ENCODE data around the gene TMEM156.

TMEM156 gene

DNA sequence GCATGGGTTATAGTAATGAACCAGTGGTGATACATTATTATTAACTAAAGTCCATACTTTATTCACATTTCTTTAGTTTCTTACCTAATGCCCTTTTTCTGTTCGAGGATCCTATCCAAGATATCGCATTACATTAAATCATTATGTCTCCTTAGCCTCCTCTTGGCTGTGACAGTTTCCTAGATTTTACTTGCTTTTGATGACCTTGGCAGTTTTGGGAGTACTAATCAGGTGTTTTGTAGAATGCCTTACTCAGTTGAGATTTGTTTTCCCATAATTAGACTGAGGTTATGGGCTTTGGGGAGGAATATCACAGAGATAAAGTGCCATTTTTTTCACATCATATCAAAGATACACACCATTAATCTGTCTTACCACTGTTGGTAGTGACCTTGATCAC is 34.8 kb upstream of the TMEM156 start:
- TF ChIP-seq ZBTB7A (IDR thresholded peaks at IDR 0.05; ENCODE audit: low read depth) (no peak), YY1 (IDR thresholded peaks at IDR 0.05; ENCODE audit: low read depth) (no peak)

DNA sequence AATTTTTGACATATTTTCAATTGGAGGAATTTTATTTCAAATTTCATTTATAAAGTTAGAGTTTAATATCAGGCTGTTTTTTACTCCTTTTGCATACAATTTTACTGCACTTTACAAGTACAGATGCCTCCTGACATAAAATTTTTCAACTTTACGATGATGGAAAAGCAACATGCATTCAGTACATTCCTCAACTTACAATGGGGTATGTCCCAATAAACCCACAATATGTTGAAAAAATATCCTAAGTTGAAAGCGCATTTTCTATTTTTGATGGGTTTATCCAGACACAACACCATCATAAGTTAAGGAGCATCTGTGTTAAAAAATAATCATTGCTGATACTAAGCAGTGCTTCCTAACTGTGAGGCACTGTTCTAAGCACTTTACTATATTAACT is 34.2 kb upstream of the TMEM156 start:
- TF ChIP-seq RAD21 (IDR thresholded peaks at IDR 0.05; ENCODE audit: low read depth): no peak

DNA sequence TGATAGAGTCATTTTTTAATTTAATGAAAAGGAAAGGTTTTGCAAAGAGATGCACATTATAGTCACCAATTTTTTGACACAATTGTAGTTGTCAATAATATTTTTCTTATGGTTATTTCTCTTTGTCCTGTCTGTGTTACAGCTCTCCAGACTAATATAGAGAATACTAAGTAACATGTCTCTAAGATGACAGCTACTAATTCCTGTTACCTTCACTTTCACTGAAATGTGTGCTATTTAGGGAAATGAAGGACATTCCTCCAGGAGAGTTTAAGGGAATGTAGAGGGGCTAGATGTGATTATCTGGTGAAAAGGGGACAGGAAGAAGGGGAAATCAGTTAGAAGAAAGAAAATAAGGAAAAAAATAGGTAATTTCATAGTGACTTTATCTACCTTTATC is 31.2 kb upstream of the TMEM156 start:
- TF ChIP-seq TCF12 (IDR thresholded peaks at IDR 0.05; ENCODE audit: low read depth): no peak
- no peak for TF ChIP-seq CREB1 (IDR thresholded peaks at IDR 0.05; ENCODE audit: low read depth)
- TF ChIP-seq TAF1 (IDR thresholded peaks at IDR 0.05; ENCODE audit: low read depth): no peak
- TF ChIP-seq, protein P1, sequence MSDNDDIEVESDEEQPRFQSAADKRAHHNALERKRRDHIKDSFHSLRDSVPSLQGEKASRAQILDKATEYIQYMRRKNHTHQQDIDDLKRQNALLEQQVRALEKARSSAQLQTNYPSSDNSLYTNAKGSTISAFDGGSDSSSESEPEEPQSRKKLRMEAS (IDR thresholded peaks at IDR 0.05): no peak
- no peak for TF ChIP-seq FOXM1 (IDR thresholded peaks at IDR 0.05; ENCODE audit: borderline replicate concordance, low read depth)
- TF ChIP-seq EP300 (IDR thresholded peaks at IDR 0.05; ENCODE audit: borderline replicate concordance): no peak
- TF ChIP-seq TEAD4 (IDR thresholded peaks at IDR 0.05): no peak
- TF ChIP-seq, protein P2, sequence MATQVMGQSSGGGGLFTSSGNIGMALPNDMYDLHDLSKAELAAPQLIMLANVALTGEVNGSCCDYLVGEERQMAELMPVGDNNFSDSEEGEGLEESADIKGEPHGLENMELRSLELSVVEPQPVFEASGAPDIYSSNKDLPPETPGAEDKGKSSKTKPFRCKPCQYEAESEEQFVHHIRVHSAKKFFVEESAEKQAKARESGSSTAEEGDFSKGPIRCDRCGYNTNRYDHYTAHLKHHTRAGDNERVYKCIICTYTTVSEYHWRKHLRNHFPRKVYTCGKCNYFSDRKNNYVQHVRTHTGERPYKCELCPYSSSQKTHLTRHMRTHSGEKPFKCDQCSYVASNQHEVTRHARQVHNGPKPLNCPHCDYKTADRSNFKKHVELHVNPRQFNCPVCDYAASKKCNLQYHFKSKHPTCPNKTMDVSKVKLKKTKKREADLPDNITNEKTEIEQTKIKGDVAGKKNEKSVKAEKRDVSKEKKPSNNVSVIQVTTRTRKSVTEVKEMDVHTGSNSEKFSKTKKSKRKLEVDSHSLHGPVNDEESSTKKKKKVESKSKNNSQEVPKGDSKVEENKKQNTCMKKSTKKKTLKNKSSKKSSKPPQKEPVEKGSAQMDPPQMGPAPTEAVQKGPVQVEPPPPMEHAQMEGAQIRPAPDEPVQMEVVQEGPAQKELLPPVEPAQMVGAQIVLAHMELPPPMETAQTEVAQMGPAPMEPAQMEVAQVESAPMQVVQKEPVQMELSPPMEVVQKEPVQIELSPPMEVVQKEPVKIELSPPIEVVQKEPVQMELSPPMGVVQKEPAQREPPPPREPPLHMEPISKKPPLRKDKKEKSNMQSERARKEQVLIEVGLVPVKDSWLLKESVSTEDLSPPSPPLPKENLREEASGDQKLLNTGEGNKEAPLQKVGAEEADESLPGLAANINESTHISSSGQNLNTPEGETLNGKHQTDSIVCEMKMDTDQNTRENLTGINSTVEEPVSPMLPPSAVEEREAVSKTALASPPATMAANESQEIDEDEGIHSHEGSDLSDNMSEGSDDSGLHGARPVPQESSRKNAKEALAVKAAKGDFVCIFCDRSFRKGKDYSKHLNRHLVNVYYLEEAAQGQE (IDR thresholded peaks at IDR 0.05; ENCODE audit: low read depth): no peak
- no peak for TF ChIP-seq NFIC (IDR thresholded peaks at IDR 0.05)
- TF ChIP-seq EGR1 (IDR thresholded peaks at IDR 0.05): no peak

DNA sequence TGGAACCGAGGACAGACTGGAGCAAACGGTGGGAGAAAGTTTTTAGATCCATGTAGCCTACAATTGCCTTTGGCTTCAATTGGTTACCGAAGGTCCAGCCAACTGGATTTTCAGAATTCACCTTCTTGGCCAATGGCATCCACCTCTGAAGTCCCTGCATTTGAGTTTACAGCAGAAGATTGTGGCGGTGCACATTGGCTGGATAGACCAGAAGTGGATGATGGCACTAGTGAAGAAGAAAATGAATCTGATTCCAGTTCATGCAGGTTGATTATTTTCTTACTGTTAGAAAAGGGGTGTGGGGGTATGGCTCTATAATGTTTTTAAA is 30.5 kb upstream of the TMEM156 start:
- no peak for TF ChIP-seq CEBPB (IDR thresholded peaks at IDR 0.05)
- TF ChIP-seq, protein P2 (IDR thresholded peaks at IDR 0.05; ENCODE audit: low read depth): no peak
- TF ChIP-seq TEAD4 (IDR thresholded peaks at IDR 0.05): no peak
- no peak for TF ChIP-seq TAF1 (IDR thresholded peaks at IDR 0.05; ENCODE audit: low read depth)
- no peak for TF ChIP-seq NFIC (IDR thresholded peaks at IDR 0.05)
- TF ChIP-seq, protein P3, sequence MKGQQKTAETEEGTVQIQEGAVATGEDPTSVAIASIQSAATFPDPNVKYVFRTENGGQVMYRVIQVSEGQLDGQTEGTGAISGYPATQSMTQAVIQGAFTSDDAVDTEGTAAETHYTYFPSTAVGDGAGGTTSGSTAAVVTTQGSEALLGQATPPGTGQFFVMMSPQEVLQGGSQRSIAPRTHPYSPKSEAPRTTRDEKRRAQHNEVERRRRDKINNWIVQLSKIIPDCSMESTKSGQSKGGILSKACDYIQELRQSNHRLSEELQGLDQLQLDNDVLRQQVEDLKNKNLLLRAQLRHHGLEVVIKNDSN (IDR thresholded peaks at IDR 0.05): no peak
- no peak for TF ChIP-seq EP300 (IDR thresholded peaks at IDR 0.05; ENCODE audit: borderline replicate concordance)
- TF ChIP-seq ZBTB7A (IDR thresholded peaks at IDR 0.05; ENCODE audit: low read depth): no peak
- no peak for TF ChIP-seq CREB1 (IDR thresholded peaks at IDR 0.05; ENCODE audit: low read depth)
- TF ChIP-seq, protein P1 (IDR thresholded peaks at IDR 0.05): no peak

DNA sequence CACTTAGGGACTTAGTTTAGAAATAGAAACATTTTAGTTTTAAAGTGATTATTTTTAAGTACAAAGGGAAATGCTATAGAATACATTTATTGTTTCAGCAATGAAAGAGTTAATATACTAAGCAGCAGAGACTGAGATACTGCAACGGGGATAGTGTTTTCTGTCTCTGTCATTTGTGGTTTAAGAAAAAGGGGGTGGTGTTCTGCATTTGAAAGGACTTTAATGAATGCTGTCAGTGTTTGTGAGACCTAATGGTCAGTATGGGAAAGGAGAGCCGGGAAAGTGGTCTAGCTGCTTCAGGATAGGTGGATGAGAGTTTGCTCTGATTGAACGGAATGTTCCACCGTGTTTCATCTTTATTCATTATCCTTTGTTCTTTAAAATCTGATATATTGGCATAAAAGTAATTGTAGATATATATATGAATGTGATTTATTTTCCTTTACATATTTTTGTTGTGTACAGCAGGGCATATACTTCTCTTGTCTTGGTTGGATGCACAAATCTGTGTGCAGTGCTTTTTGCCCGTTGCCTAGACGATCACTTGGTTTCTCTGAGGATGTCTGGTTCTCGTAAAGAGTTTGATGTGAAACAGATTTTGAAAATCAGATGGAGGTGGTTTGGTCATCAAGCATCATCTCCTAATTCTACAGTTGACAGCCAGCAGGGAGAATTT is 30.0 kb upstream of the TMEM156 start, which contains the start of gene KLHL5:
TSS of gene KLHL5 (plus strand) at position 139 of the 676 bp plus-strand sequence. CDS start at position 560, 421 bp downstream.
- TF ChIP-seq NFIC (IDR thresholded peaks at IDR 0.05) (no peak), TAF1 (IDR thresholded peaks at IDR 0.05; ENCODE audit: low read depth) (no peak), RAD21 (IDR thresholded peaks at IDR 0.05; ENCODE audit: low read depth) (no peak)
- TF ChIP-seq, protein P1 (IDR thresholded peaks at IDR 0.05): no peak

DNA sequence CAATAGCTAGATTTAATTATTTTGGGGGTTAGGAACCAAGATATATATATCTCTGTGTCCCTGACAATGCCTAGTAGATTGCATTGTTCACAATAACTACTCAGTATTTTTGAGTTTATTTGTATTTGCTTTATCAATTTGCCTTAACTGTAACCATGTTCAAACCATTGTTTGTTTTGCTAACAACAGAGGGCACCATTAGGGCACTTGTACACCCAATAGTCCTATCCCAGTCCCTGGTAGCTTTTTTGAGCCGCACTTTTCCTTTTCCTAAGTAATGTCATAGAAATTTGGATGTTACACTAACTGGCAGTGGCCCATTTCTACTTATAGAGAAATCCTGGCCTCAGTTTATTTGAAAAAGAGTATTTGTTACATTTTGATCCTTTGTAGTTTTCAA is 29.2 kb upstream of the TMEM156 start:
- TF ChIP-seq CREB1 (IDR thresholded peaks at IDR 0.05; ENCODE audit: low read depth) (no peak), TCF12 (IDR thresholded peaks at IDR 0.05; ENCODE audit: low read depth) (no peak), EGR1 (IDR thresholded peaks at IDR 0.05) (no peak), FOXM1 (IDR thresholded peaks at IDR 0.05; ENCODE audit: borderline replicate concordance, low read depth) (no peak), TEAD4 (IDR thresholded peaks at IDR 0.05) (no peak), YY1 (IDR thresholded peaks at IDR 0.05; ENCODE audit: low read depth) (no peak), NFIC (IDR thresholded peaks at IDR 0.05) (no peak), EP300 (IDR thresholded peaks at IDR 0.05; ENCODE audit: borderline replicate concordance) (no peak), ZBTB7A (IDR thresholded peaks at IDR 0.05; ENCODE audit: low read depth) (no peak), RAD21 (IDR thresholded peaks at IDR 0.05; ENCODE audit: low read depth) (no peak), CEBPB (IDR thresholded peaks at IDR 0.05) (no peak), TAF1 (IDR thresholded peaks at IDR 0.05; ENCODE audit: low read depth) (no peak)
- TF ChIP-seq, protein P1 (IDR thresholded peaks at IDR 0.05): no peak
- TF ChIP-seq, protein P2 (IDR thresholded peaks at IDR 0.05; ENCODE audit: low read depth): no peak
- TF ChIP-seq, protein P3 (IDR thresholded peaks at IDR 0.05): no peak
